HepG2 (cell line): ENCODE data around the gene HNRNPH2. TPM values are rescaled to one million over a fixed set of nuclear protein-coding genes. Genes with fewer than 3 reads are reported as not detected.
A peak's percentile ranks its signal among the peaks of the same experiment; 100 is the strongest.

Source experiments
- AGO1 ChIP-seq: fragments of 200-400 bp; formaldehyde crosslinking; IDR thresholded peaks from 2 replicates; pipeline ENCODE4 v1.6.1; 2017; ENCODE audit warnings: mild to moderate bottlenecking, low read depth, low read length, moderate library complexity; ENCODE audit not compliant: poor library complexity, severe bottlenecking
- GATAD2A ChIP-seq: IDR thresholded peaks from 2 replicates; pipeline ENCODE4 v1.6.1; 2016
- PAWR ChIP-seq: sonication (generic); formaldehyde crosslinking; IDR thresholded peaks from 2 replicates; pipeline ENCODE4 v1.4.0; 2020; ENCODE audit warnings: missing genetic modification reagents, mild to moderate bottlenecking, borderline replicate concordance
- REXO4 ChIP-seq: sonication (generic); formaldehyde crosslinking; IDR thresholded peaks from 2 replicates; pipeline ENCODE4 v1.8.0; 2022; ENCODE audit warnings: missing genetic modification reagents, mild to moderate bottlenecking, borderline replicate concordance
- ZNF138 ChIP-seq: sonication (generic); formaldehyde crosslinking; IDR thresholded peaks from 2 replicates; pipeline ENCODE4 v1.5.0; 2020; ENCODE audit warnings: mild to moderate bottlenecking, low read depth, missing genetic modification reagents
- ZNF382 ChIP-seq: sonication (generic); formaldehyde crosslinking; IDR thresholded peaks from 2 replicates; pipeline ENCODE4 v1.5.0; 2020; ENCODE audit warnings: missing genetic modification reagents, mild to moderate bottlenecking, borderline replicate concordance
- ZNF451 ChIP-seq: sonication (generic); formaldehyde crosslinking; IDR thresholded peaks from 2 replicates; pipeline ENCODE4 v1.5.0; 2020; ENCODE audit warnings: mild to moderate bottlenecking, missing genetic modification reagents
- ZNF546 ChIP-seq: sonication (generic); formaldehyde crosslinking; conservative IDR thresholded peaks from 2 replicates; pipeline ENCODE4 v1.8.1; 2023; ENCODE audit warnings: mild to moderate bottlenecking, missing genetic modification reagents
- ZNF660 ChIP-seq: sonication (generic); formaldehyde crosslinking; IDR thresholded peaks from 2 replicates; pipeline ENCODE4 v1.5.1; 2020; ENCODE audit warnings: mild to moderate bottlenecking, low read depth, missing genetic modification reagents, borderline replicate concordance
- polyA plus RNA-seq, 8 experiments: library from polyadenylated mRNA; depleted of rRNA in 3 of 8; stranded (reverse) in 7 of 8; unstranded in 1 of 8; fragments of >200 nt; fragmentation: Illumina TruSeq in 4 of 8; extraction: Trizol in 4 of 8; gene quantifications; 2 replicates each; pipeline versions ENCODE4 v1.2.1 to v1.2.3, GENCODE V29; 2011 to 2016; ENCODE audit warnings: low read depth in 4 of 8, missing spikeins in 1 of 8, mixed read lengths in 1 of 8; ENCODE audit not compliant: insufficient read depth in 1 of 8
- total RNA-seq, 5 experiments: library from RNA; depleted of rRNA; stranded (reverse); fragments of >200 nt; fragmentation: Illumina TruSeq; extraction: Trizol; gene quantifications; 2 replicates each; pipeline ENCODE4 v1.2.3, GENCODE V29; 2016; ENCODE audit warnings: low read depth in 1 of 5
- TF ChIP-seq, protein P1 (sequence below): sonication (generic); formaldehyde crosslinking; IDR thresholded peaks from 2 replicates; pipeline ENCODE4 v1.5.1; 2020; ENCODE audit warnings: mild to moderate bottlenecking, missing genetic modification reagents
- TF ChIP-seq, protein P2 (sequence below): sonication (generic); formaldehyde crosslinking; IDR thresholded peaks from 2 replicates; pipeline ENCODE4 v1.8.1; 2022; ENCODE audit warnings: low read depth, mild to moderate bottlenecking, missing genetic modification reagents
- TF ChIP-seq, protein P3 (sequence below): sonication (generic); formaldehyde crosslinking; conservative IDR thresholded peaks from 2 replicates; pipeline ENCODE4 v1.4.0; 2020; ENCODE audit warnings: missing genetic modification reagents
- TF ChIP-seq, protein P4 (sequence below): sonication (generic); formaldehyde crosslinking; IDR thresholded peaks from 2 replicates; pipeline ENCODE4 v1.4.0; 2020; ENCODE audit warnings: missing genetic modification reagents, borderline replicate concordance

HNRNPH2 gene
- total and polyA plus RNA-seq, 2 of the 13 experiments (the other 11 are each of a cell fraction or from before 2014, with no cell fraction given) = 23.8 to 56.9 TPM

DNA sequence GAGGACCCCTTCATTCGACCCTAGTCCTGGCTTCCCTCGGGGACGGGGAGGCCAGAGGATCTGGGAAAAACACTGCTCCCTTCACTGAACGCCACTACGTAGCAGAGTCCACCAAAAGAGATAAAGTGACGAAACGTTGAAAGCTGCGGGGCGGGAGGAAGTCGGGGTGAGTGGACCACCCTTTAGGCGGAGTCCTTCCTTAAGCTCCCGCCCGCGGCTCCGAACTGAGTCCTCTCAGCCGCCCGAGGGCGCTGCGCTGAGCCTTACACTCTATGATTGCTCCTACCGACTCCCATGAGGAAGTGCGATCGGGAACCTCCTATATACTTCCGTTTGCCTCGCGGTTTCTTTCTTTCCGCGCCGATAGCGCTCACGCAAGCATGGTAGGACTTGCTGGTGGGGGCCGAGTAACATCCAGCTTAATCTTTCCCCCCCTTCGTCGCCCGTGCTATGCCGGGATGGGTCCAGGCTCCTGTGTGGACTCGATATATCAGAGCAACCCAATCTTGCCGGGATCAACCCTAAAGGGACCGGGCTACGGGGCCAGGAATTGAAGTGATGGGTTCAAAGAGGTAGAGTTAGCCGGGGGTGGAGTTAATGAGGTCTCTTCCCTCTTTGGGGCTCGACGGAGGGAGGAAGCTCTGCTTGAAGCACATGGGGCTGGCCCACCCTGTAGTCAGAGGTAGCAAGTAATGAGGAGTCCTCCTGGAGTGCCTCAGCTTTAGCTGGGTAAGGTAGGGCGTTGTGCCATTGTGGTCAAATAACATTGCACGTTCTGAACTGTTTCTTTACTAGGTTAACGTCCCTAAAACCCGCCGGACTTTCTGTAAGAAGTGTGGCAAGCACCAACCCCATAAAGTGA lies 17.1 kb upstream of the HNRNPH2 start, which contains the start of gene RPL36A (continued):
- no peak for TF ChIP-seq PAWR
- no peak for TF ChIP-seq ZNF138 (CRISPR knock-in tag)
- no peak for TF ChIP-seq ZNF546
- no peak for TF ChIP-seq REXO4 (CRISPR knock-in tag)
- TF ChIP-seq, protein P1, sequence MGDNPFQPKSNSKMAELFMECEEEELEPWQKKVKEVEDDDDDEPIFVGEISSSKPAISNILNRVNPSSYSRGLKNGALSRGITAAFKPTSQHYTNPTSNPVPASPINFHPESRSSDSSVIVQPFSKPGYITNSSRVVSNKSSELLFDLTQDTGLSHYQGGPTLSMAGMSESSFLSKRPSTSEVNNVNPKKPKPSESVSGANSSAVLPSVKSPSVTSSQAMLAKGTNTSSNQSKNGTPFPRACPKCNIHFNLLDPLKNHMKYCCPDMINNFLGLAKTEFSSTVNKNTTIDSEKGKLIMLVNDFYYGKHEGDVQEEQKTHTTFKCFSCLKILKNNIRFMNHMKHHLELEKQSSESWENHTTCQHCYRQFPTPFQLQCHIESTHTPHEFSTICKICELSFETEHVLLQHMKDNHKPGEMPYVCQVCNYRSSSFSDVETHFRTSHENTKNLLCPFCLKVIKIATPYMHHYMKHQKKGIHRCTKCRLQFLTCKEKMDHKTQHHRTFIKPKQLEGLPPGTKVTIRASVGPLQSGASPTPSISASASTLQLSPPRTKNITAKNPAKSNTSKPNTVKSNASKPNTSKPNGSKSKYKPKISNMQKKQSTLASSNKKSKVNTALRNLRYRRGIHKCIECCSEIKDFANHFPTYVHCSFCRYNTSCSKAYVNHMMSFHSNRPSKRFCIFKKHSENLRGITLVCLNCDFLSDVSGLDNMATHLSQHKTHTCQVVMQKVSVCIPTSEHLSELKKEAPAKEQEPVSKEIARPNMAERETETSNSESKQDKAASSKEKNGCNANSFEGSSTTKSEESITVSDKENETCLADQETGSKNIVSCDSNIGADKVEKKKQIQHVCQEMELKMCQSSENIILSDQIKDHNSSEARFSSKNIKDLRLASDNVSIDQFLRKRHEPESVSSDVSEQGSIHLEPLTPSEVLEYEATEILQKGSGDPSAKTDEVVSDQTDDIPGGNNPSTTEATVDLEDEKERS (CRISPR knock-in tag) = no peak
- no peak for TF ChIP-seq ZNF451 (CRISPR knock-in tag)
- TF ChIP-seq, protein P2, sequence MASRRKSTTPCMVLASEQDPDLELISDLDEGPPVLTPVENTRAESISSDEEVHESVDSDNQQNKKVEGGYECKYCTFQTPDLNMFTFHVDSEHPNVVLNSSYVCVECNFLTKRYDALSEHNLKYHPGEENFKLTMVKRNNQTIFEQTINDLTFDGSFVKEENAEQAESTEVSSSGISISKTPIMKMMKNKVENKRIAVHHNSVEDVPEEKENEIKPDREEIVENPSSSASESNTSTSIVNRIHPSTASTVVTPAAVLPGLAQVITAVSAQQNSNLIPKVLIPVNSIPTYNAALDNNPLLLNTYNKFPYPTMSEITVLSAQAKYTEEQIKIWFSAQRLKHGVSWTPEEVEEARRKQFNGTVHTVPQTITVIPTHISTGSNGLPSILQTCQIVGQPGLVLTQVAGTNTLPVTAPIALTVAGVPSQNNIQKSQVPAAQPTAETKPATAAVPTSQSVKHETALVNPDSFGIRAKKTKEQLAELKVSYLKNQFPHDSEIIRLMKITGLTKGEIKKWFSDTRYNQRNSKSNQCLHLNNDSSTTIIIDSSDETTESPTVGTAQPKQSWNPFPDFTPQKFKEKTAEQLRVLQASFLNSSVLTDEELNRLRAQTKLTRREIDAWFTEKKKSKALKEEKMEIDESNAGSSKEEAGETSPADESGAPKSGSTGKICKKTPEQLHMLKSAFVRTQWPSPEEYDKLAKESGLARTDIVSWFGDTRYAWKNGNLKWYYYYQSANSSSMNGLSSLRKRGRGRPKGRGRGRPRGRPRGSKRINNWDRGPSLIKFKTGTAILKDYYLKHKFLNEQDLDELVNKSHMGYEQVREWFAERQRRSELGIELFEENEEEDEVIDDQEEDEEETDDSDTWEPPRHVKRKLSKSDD (CRISPR knock-in tag) = no peak
- TF ChIP-seq, protein P3, sequence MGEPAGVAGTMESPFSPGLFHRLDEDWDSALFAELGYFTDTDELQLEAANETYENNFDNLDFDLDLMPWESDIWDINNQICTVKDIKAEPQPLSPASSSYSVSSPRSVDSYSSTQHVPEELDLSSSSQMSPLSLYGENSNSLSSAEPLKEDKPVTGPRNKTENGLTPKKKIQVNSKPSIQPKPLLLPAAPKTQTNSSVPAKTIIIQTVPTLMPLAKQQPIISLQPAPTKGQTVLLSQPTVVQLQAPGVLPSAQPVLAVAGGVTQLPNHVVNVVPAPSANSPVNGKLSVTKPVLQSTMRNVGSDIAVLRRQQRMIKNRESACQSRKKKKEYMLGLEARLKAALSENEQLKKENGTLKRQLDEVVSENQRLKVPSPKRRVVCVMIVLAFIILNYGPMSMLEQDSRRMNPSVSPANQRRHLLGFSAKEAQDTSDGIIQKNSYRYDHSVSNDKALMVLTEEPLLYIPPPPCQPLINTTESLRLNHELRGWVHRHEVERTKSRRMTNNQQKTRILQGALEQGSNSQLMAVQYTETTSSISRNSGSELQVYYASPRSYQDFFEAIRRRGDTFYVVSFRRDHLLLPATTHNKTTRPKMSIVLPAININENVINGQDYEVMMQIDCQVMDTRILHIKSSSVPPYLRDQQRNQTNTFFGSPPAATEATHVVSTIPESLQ (CRISPR knock-in tag) = no peak
- no peak for TF ChIP-seq AGO1
- TF ChIP-seq, protein P4, sequence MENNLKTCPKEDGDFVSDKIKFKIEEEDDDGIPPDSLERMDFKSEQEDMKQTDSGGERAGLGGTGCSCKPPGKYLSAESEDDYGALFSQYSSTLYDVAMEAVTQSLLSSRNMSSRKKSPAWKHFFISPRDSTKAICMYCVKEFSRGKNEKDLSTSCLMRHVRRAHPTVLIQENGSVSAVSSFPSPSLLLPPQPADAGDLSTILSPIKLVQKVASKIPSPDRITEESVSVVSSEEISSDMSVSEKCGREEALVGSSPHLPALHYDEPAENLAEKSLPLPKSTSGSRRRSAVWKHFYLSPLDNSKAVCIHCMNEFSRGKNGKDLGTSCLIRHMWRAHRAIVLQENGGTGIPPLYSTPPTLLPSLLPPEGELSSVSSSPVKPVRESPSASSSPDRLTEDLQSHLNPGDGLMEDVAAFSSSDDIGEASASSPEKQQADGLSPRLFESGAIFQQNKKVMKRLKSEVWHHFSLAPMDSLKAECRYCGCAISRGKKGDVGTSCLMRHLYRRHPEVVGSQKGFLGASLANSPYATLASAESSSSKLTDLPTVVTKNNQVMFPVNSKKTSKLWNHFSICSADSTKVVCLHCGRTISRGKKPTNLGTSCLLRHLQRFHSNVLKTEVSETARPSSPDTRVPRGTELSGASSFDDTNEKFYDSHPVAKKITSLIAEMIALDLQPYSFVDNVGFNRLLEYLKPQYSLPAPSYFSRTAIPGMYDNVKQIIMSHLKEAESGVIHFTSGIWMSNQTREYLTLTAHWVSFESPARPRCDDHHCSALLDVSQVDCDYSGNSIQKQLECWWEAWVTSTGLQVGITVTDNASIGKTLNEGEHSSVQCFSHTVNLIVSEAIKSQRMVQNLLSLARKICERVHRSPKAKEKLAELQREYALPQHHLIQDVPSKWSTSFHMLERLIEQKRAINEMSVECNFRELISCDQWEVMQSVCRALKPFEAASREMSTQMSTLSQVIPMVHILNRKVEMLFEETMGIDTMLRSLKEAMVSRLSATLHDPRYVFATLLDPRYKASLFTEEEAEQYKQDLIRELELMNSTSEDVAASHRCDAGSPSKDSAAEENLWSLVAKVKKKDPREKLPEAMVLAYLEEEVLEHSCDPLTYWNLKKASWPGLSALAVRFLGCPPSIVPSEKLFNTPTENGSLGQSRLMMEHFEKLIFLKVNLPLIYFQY (CRISPR knock-in tag) = no peak
- TF ChIP-seq GATAD2A (CRISPR knock-in tag) = peak; percentile 53
- TF ChIP-seq ZNF660 (CRISPR knock-in tag) = no peak
- TF ChIP-seq ZNF382 (CRISPR knock-in tag) = no peak
